Right lobe of liver (tissue), 6 donors: ENCODE results near the gene TENM3. TPM values are rescaled to one million over a fixed set of nuclear protein-coding genes. Genes with fewer than 3 reads are reported as not detected.

Experiments used
- ATAC-seq, 4 donors: fragments of 200-7000 bp; cut with Tn5 transposase; one replicate each; pipeline ENCODE4 v1.9.1; 2020; ENCODE audit warnings: mild to moderate bottlenecking in 4 of 4, moderate library complexity in 4 of 4
- DNase-seq, 3 donors: peaks; one replicate each; pipeline ENCODE4 v3.0.0-alpha.2; 2020
- H3K27ac ChIP-seq, 3 donors: fragments of 200-600 bp; one replicate each; pipeline ENCODE4 v1.8.0; 2022
- H3K27me3 ChIP-seq, 2 donors: fragments of 200-600 bp; one replicate each; pipeline ENCODE4 v1.8.0; 2022
- H3K36me3 ChIP-seq, 4 donors: fragments of 200-600 bp; sonication (generic) in 1 of 4; one replicate each; pipeline versions ENCODE4 v1.5.1 to v1.8.0; 2017 to 2022; ENCODE audit warnings: control low read depth in 1 of 4
- H3K4me1 ChIP-seq, 4 donors: fragments of 200-600 bp; sonication (generic) in 1 of 4; one replicate each; pipeline versions ENCODE4 v1.5.1 to v1.8.0; 2017 to 2022; ENCODE audit warnings: control low read depth in 1 of 4
- H3K4me3 ChIP-seq, 3 donors: fragments of 200-600 bp; one replicate each; pipeline ENCODE4 v1.8.0; 2022
- H3K9me3 ChIP-seq, 4 donors: fragments of 200-600 bp; sonication (generic) in 1 of 4; one replicate each; pipeline versions ENCODE4 v1.5.1 to v1.8.0; 2017 to 2022; ENCODE audit warnings: control low read depth in 1 of 4
- CTCF ChIP-seq, 4 donors: fragments of 200-600 bp in 3 of 4; fragments of 450-650 bp in 1 of 4; IDR thresholded peaks; one replicate each; pipeline versions ENCODE4 v1.5.1 to v1.8.0; 2016 to 2022; ENCODE audit warnings: antibody characterized with exemption in 4 of 4, mild to moderate bottlenecking in 2 of 4
- POLR2A ChIP-seq: fragments of 450-650 bp; IDR thresholded peaks from one replicate; pipeline ENCODE4 v1.6.1; 2017; ENCODE audit warnings: antibody characterized with exemption, mild to moderate bottlenecking
- WGBS: methylation state at CpG from one replicate; pipeline ENCODE4 v1.1.6; 2018; ENCODE audit warnings: low coverage, low lambda C conversion rate; ENCODE audit not compliant: insufficient coverage; ENCODE audit errors: missing lambda C conversion rate; 5-methylcytosine and 5-hydroxymethylcytosine counted together
- intact Hi-C, 2 donors: fragments of 100-400 bp; cut with DNase I; formaldehyde crosslinking; loops; one replicate each; pipeline versions ENCODE4 v1.11.2 to v1.14.1; 2022
- total RNA-seq, 6 experiments: library from RNA; depleted of rRNA in 2 of 6; stranded (reverse); fragments of >200 nt in 2 of 6; fragmentation: NEBNext Ultra II Directional in 3 of 6; extraction: Animal tissue kit (Norgen Biotek cat#: 25700) in 3 of 6; gene quantifications; one replicate each; pipeline versions ENCODE4 v1.1.0 to v1.2.4, GENCODE V29; 2016 to 2023
- donor health status: DM: no; HTN: yes; CAD: no.
- donor health status: DM: no; HTN: no; CAD: no.
- donor health status: DM: no; HTN: no; CAD: no.
- donor health status: DM: no; HTN: yes; CAD: no.
- donor health status: DM: no; HTN: yes; CAD: no.

Gene TENM3
- total RNA-seq, 6 experiments from 2014 or later, result 0.06 to 3.0 (median 1.1) TPM

GRCh38 chr4:182227611-182228010 lies 15.6 kb upstream of the TENM3 start:
- ATAC-seq (no peak), DNase-seq (no peak)
- Histone ChIP-seq H3K4me3 (no peak overlapping the region), H3K27ac (no peak overlapping the region), H3K36me3 (no peaks in the 10 kb centered on the region), H3K4me1 (peaks cover 0 to 12% (median 5%) of the 10 kb centered on the region in 4 donors), H3K9me3 (peaks cover 0 to 2% (median 0%) of the 10 kb centered on the region in 4 donors), H3K27me3 (no peaks in the 10 kb centered on the region)
- TF ChIP-seq POLR2A (no peak), CTCF (IDR thresholded peaks at IDR 0.05) (no peak)
- WGBS, result 82% methylated on average over 6 of the region's 6 CpGs
- intact Hi-C loops, result no loop called here

- Histone ChIP-seq H3K4me1 (peaks cover 0 to 9% (median 3%) of the 10 kb centered on the region in 4 donors), H3K36me3 (no peaks in the 10 kb centered on the region), H3K27me3 (no peaks in the 10 kb centered on the region), H3K27ac (no peak overlapping the region), H3K4me3 (no peak overlapping the region), H3K9me3 (no peaks in the 10 kb centered on the region)
- ATAC-seq (no peak), DNase-seq (no peak)
- WGBS, result 76% methylated on average over 7 of the region's 7 CpGs
- TF ChIP-seq CTCF (IDR thresholded peaks at IDR 0.05), result no peak
- TF ChIP-seq POLR2A, result no peak
- intact Hi-C loops, result no loop called here
Measured at GRCh38 chr4:182228991-182229577, 14.1 kb upstream of the TENM3 start.

- H3K9me3 ChIP-seq, result no peaks in the 10 kb centered on the region
- H3K27ac ChIP-seq, result no peak overlapping the region
- intact Hi-C loops, result no loop called here
- no peak overlapping the region for H3K4me3 ChIP-seq
- no peak for ATAC-seq
- no peaks in the 10 kb centered on the region for H3K36me3 ChIP-seq
- H3K27me3 ChIP-seq, result no peaks in the 10 kb centered on the region
- H3K4me1 ChIP-seq, result no peaks in the 10 kb centered on the region
- 81% methylated on average over 8 of the region's 11 CpGs for WGBS
- no peak for DNase-seq
- TF ChIP-seq CTCF (IDR thresholded peaks at IDR 0.05) (no peak), POLR2A (no peak)
Measured at GRCh38 chr4:182230256-182230655, 12.9 kb upstream of the TENM3 start.

GRCh38 chr4:182231080-182231479 lies 12.1 kb upstream of the TENM3 start:
- Histone ChIP-seq H3K27me3 (no peaks in the 10 kb centered on the region), H3K4me1 (no peaks in the 10 kb centered on the region), H3K36me3 (no peaks in the 10 kb centered on the region), H3K9me3 (no peaks in the 10 kb centered on the region), H3K4me3 (no peak overlapping the region), H3K27ac (no peak overlapping the region)
- intact Hi-C loops, result no loop called here
- TF ChIP-seq POLR2A (no peak), CTCF (IDR thresholded peaks at IDR 0.05) (no peak)
- DNase-seq, result no peak
- 48% methylated on average over 4 of the region's 4 CpGs for WGBS
- no peak for ATAC-seq

- H3K9me3 ChIP-seq, result no peaks in the 10 kb centered on the region
- WGBS, result 67% methylated on average over 3 of the region's 5 CpGs
- H3K36me3 ChIP-seq, result no peaks in the 10 kb centered on the region
- no peaks in the 10 kb centered on the region for H3K27me3 ChIP-seq
- no peak overlapping the region for H3K27ac ChIP-seq
- DNase-seq, result no peak
- intact Hi-C loops, result no loop called here
- no peak overlapping the region for H3K4me3 ChIP-seq
- no peak for ATAC-seq
- H3K4me1 ChIP-seq, result no peaks in the 10 kb centered on the region
- TF ChIP-seq POLR2A, result no peak
- TF ChIP-seq CTCF (IDR thresholded peaks at IDR 0.05), result no peak
Measured at GRCh38 chr4:182231496-182231895, 11.7 kb upstream of the TENM3 start.
